Activated naive CD4-positive, alpha-beta T cell treated with anti-CD3 and anti-CD28 coated beads, Interleukin-2, amount 10 ng/mL, durations not matched to agents 7 days and 5 days (primary cell): ENCODE data around the gene XRCC4.

Experiments used
- CTCF ChIA-PET: fragments of 350-600 bp; sonication (Branson Sonifier 250); formaldehyde crosslinking; loops from one replicate; lab custom pipeline; 2021; ENCODE audit warnings: antibody characterized with exemption; lab: Charles Lee
- DNase-seq: peaks from one replicate; pipeline ENCODE4 v3.0.0-alpha.2; 2020
- H3K27ac Mint-ChIP-seq: one replicate; pipeline ENCODE4 v1.8.0; 2021; ENCODE audit warnings: mild to moderate bottlenecking, moderate library complexity, mixed read lengths
- H3K27me3 Mint-ChIP-seq: one replicate; pipeline ENCODE4 v1.8.0; 2021; ENCODE audit warnings: mild to moderate bottlenecking, mixed read lengths
- H3K36me3 Mint-ChIP-seq: one replicate; pipeline ENCODE4 v1.8.0; 2021; ENCODE audit warnings: mixed read lengths
- H3K4me1 Mint-ChIP-seq: one replicate; pipeline ENCODE4 v1.8.0; 2021; ENCODE audit warnings: mixed read lengths
- H3K4me3 Mint-ChIP-seq: one replicate; pipeline ENCODE4 v1.8.0; 2021; ENCODE audit warnings: mild to moderate bottlenecking, moderate library complexity, mixed read lengths
- H3K9me3 Mint-ChIP-seq: one replicate; pipeline ENCODE4 v1.8.0; 2021; ENCODE audit warnings: mixed read lengths

Gene XRCC4

GRCh38 chr5:83092619-83093018, 15.3 kb downstream of the XRCC4 start:
- H3K36me3 Mint-ChIP-seq: peaks cover 20% of the 10 kb centered on the region
- H3K27me3 Mint-ChIP-seq: no peaks in the 10 kb centered on the region
- peaks cover 18% of the 10 kb centered on the region for H3K4me1 Mint-ChIP-seq
- CTCF ChIA-PET: no interaction called here
- DNase-seq: no peak
- peaks cover 25% of the 10 kb centered on the region for H3K9me3 Mint-ChIP-seq
- H3K4me3 Mint-ChIP-seq: no peak overlapping the region
- H3K27ac Mint-ChIP-seq: no peak overlapping the region

GRCh38 chr5:83093692-83094091, 16.3 kb downstream of the XRCC4 start:
- Mint-ChIP-seq H3K27me3 (no peaks in the 10 kb centered on the region), H3K4me1 (peaks cover 18% of the 10 kb centered on the region), H3K36me3 (peaks cover 20% of the 10 kb centered on the region), H3K27ac (no peak overlapping the region), H3K4me3 (no peak overlapping the region), H3K9me3 (peaks cover 25% of the 10 kb centered on the region)
- CTCF ChIA-PET: no interaction called here
- no peak for DNase-seq

- Mint-ChIP-seq H3K9me3 (peaks cover 20% of the 10 kb centered on the region), H3K36me3 (peaks cover 20% of the 10 kb centered on the region), H3K27me3 (no peaks in the 10 kb centered on the region), H3K4me3 (no peak overlapping the region), H3K27ac (no peak overlapping the region), H3K4me1 (peaks cover 18% of the 10 kb centered on the region)
- DNase-seq: no peak
- CTCF ChIA-PET: no interaction called here
These were observed 18.0 kb downstream of the XRCC4 start for GRCh38 chr5:83095163-83095956.

GRCh38 chr5:83095957-83096539, 18.7 kb downstream of the XRCC4 start:
- Mint-ChIP-seq H3K9me3 (peaks cover 19% of the 10 kb centered on the region), H3K4me1 (peaks cover 18% of the 10 kb centered on the region), H3K27ac (no peak overlapping the region), H3K36me3 (peaks cover 20% of the 10 kb centered on the region), H3K27me3 (no peaks in the 10 kb centered on the region), H3K4me3 (no peak overlapping the region)
- no peak for DNase-seq
- CTCF ChIA-PET: no interaction called here

- Mint-ChIP-seq H3K4me1 (peaks cover 17% of the 10 kb centered on the region), H3K36me3 (peaks cover 20% of the 10 kb centered on the region), H3K4me3 (no peak overlapping the region), H3K27me3 (no peaks in the 10 kb centered on the region), H3K27ac (no peak overlapping the region), H3K9me3 (peaks cover 19% of the 10 kb centered on the region)
- CTCF ChIA-PET: no interaction called here
- DNase-seq: no peak
These were observed 19.5 kb downstream of the XRCC4 start for GRCh38 chr5:83096660-83097339.

GRCh38 chr5:83097689-83098231, 20.4 kb downstream of the XRCC4 start:
- Mint-ChIP-seq H3K27ac (no peak overlapping the region), H3K27me3 (no peaks in the 10 kb centered on the region), H3K4me1 (peaks cover 8% of the 10 kb centered on the region), H3K36me3 (peaks cover 18% of the 10 kb centered on the region), H3K4me3 (no peak overlapping the region), H3K9me3 (peaks cover 16% of the 10 kb centered on the region)
- CTCF ChIA-PET: no interaction called here
- no peak for DNase-seq

- Mint-ChIP-seq H3K36me3 (peaks cover 10% of the 10 kb centered on the region), H3K4me1 (no peaks in the 10 kb centered on the region)
These were observed 21.7 kb downstream of the XRCC4 start for GRCh38 chr5:83099001-83099400.

GRCh38 chr5:83099445-83099844, 22.1 kb downstream of the XRCC4 start:
- H3K36me3 Mint-ChIP-seq: peaks cover 7% of the 10 kb centered on the region
- no peak overlapping the region for H3K4me3 Mint-ChIP-seq
- no peak overlapping the region for H3K27ac Mint-ChIP-seq
- H3K4me1 Mint-ChIP-seq: no peaks in the 10 kb centered on the region
- CTCF ChIA-PET: no interaction called here
- no peak for DNase-seq
- H3K27me3 Mint-ChIP-seq: no peaks in the 10 kb centered on the region
- H3K9me3 Mint-ChIP-seq: peaks cover 3% of the 10 kb centered on the region

More at GRCh38 chr5:83099001-83099400, 21.7 kb downstream of the XRCC4 start:
- CTCF ChIA-PET: no interaction called here
- Mint-ChIP-seq H3K27ac (no peak overlapping the region), H3K4me3 (no peak overlapping the region), H3K9me3 (peaks cover 6% of the 10 kb centered on the region), H3K27me3 (no peaks in the 10 kb centered on the region)
- DNase-seq: no peak

GRCh38 chr5:83101514-83101913, 24.2 kb downstream of the XRCC4 start:
- CTCF ChIA-PET: no interaction called here
- no peak overlapping the region for H3K4me3 Mint-ChIP-seq
- H3K4me1 Mint-ChIP-seq: no peaks in the 10 kb centered on the region
- H3K27me3 Mint-ChIP-seq: no peaks in the 10 kb centered on the region
- H3K36me3 Mint-ChIP-seq: no peaks in the 10 kb centered on the region
- DNase-seq: no peak
- no peaks in the 10 kb centered on the region for H3K9me3 Mint-ChIP-seq
- H3K27ac Mint-ChIP-seq: no peak overlapping the region

- no peaks in the 10 kb centered on the region for H3K9me3 Mint-ChIP-seq
- no peaks in the 10 kb centered on the region for H3K36me3 Mint-ChIP-seq
- H3K4me1 Mint-ChIP-seq: no peaks in the 10 kb centered on the region
- no peaks in the 10 kb centered on the region for H3K27me3 Mint-ChIP-seq
- CTCF ChIA-PET: no interaction called here
- no peak overlapping the region for H3K27ac Mint-ChIP-seq
- no peak overlapping the region for H3K4me3 Mint-ChIP-seq
- no peak for DNase-seq
These were observed 25.1 kb downstream of the XRCC4 start for GRCh38 chr5:83102364-83102980.

- H3K4me1 Mint-ChIP-seq: no peaks in the 10 kb centered on the region
- no peak for DNase-seq
- H3K27me3 Mint-ChIP-seq: no peaks in the 10 kb centered on the region
- H3K9me3 Mint-ChIP-seq: no peaks in the 10 kb centered on the region
- no peak overlapping the region for H3K27ac Mint-ChIP-seq
- H3K4me3 Mint-ChIP-seq: no peak overlapping the region
- CTCF ChIA-PET: no interaction called here
- no peaks in the 10 kb centered on the region for H3K36me3 Mint-ChIP-seq
These were observed 26.7 kb downstream of the XRCC4 start for GRCh38 chr5:83104021-83104420.

GRCh38 chr5:83107692-83108420, 30.5 kb downstream of the XRCC4 start:
- Mint-ChIP-seq H3K27me3 (no peaks in the 10 kb centered on the region), H3K27ac (no peak overlapping the region), H3K4me1 (no peaks in the 10 kb centered on the region), H3K4me3 (no peak overlapping the region), H3K36me3 (peaks cover 11% of the 10 kb centered on the region), H3K9me3 (peaks cover 8% of the 10 kb centered on the region)
- no peak for DNase-seq
- CTCF ChIA-PET: no interaction called here

- H3K27ac Mint-ChIP-seq: no peak overlapping the region
- CTCF ChIA-PET: no interaction called here
- no peaks in the 10 kb centered on the region for H3K4me1 Mint-ChIP-seq
- no peak overlapping the region for H3K4me3 Mint-ChIP-seq
- no peak for DNase-seq
- H3K36me3 Mint-ChIP-seq: peaks cover 14% of the 10 kb centered on the region
- peaks cover 13% of the 10 kb centered on the region for H3K9me3 Mint-ChIP-seq
- no peaks in the 10 kb centered on the region for H3K27me3 Mint-ChIP-seq
These were observed 32.0 kb downstream of the XRCC4 start for GRCh38 chr5:83109380-83109779.

GRCh38 chr5:83115816-83116215, 38.5 kb downstream of the XRCC4 start:
- no peak for DNase-seq
- CTCF ChIA-PET: no interaction called here
- H3K4me3 Mint-ChIP-seq: no peak overlapping the region
- no peak overlapping the region for H3K27ac Mint-ChIP-seq
- H3K9me3 Mint-ChIP-seq: peaks cover 20% of the 10 kb centered on the region
- no peaks in the 10 kb centered on the region for H3K4me1 Mint-ChIP-seq
- no peaks in the 10 kb centered on the region for H3K27me3 Mint-ChIP-seq
- H3K36me3 Mint-ChIP-seq: peaks cover 17% of the 10 kb centered on the region
